SK-N-MC (cell line): ENCODE measurements around the gene GFRA1.

ENCODE experiments used
- EZH2 ChIP-seq: fragments of 200-600 bp; sonication (generic); IDR thresholded peaks from one replicate; pipeline ENCODE4 v1.6.1; 2017; ENCODE audit warnings: antibody characterized with exemption
- FOXP2 ChIP-seq: optimal IDR thresholded peaks from 2 replicates; pipeline ENCODE3; 2011; ENCODE audit warnings: mild to moderate bottlenecking, moderate library complexity; ENCODE audit not compliant: insufficient read depth; ENCODE audit errors: extremely low read length, control extremely low read depth
- POLR2AphosphoS5 ChIP-seq: IDR thresholded peaks from 2 replicates; pipeline ENCODE4 v1.6.1; 2012; ENCODE audit warnings: mild to moderate bottlenecking, low read depth, low read length, borderline replicate concordance

DNA sequence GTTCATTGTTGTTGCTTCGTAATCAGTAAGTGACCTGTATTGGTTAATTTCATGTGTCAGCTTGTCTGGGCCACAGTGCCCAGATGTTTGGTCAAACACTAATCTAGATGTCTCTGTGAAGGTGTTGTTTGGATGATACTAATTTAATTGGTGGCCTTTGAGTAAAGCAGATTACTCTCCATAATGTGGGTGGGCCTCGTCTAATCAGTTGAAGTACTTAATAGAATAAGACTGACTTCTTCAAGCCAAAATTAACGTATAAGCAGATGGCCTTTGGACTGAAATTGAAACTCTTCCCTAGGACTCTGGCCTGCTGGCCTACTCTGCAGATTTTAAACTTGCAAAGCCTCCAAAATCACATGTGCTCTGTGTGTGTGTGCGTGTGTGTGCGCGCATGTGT, 245.7 kb downstream of the GFRA1 start:
- no peak for TF ChIP-seq EZH2
- no peak for TF ChIP-seq POLR2AphosphoS5
- no peak for TF ChIP-seq FOXP2
